ENCODE data around the gene RPS16. TPM values are rescaled to one million over a fixed set of nuclear protein-coding genes. Genes with fewer than 3 reads are reported as not detected.
"Not testable (repeated sequence)": the region's sequence is repeated elsewhere in the genome, so short reads cannot be mapped to it uniquely, and the experiment has no call there.

Gene RPS16
- total RNA-seq, 4 donors from 2014 or later: 1,023 to 1,769 (median 1,110) TPM

GRCh38 chr19:39480337-39481228 lies 44.8 kb upstream of the RPS16 start, which contains the start of gene TIMM50:
Gene TIMM50, plus strand, starts transcription at chr19:39480838. Its CDS starts 16 bp downstream, at chr19:39480854.
- peak; percentile 98 for ATAC-seq
- 0% methylated on average over 2 to 9 of the region's 62 CpGs for WGBS, 2 donors (ENCODE audit: low coverage in 1 of 2)

GRCh38 chr19:39479916-39480315 lies 44.2 kb upstream of the RPS16 start:
- ATAC-seq: no peak
- 38 to 39% methylated on average over 8 to 10 of the region's 10 CpGs for WGBS, 2 donors (ENCODE audit: low coverage in 1 of 2)
- H3K9me3 ChIP-seq: no peaks in the 10 kb centered on the region
- peak overlapping the region; percentile 48 to 87 (median 82) for H3K27ac ChIP-seq
- TF ChIP-seq POLR2A (IDR thresholded peaks at IDR 0.05) (no peak), CTCF (IDR thresholded peaks at IDR 0.05) (no peak), EP300 (IDR thresholded peaks at IDR 0.05) (no peak), POLR2AphosphoS5 (IDR thresholded peaks at IDR 0.05) (no peak)
- H3K27me3 ChIP-seq: no peaks in the 10 kb centered on the region
- peaks cover 0 to 45% of the 10 kb centered on the region in 2 donors for H3K36me3 ChIP-seq
- H3K4me1 ChIP-seq: peaks cover 0 to 26% (median 8%) of the 10 kb centered on the region in 3 donors
- H3K4me3 ChIP-seq: peak overlapping the region; percentile 65 to 76

More at GRCh38 chr19:39480337-39481228, 44.8 kb upstream of the RPS16 start, which contains the start of gene TIMM50:
- no peaks in the 10 kb centered on the region for H3K9me3 ChIP-seq
- H3K36me3 ChIP-seq: peaks cover 0 to 45% of the 10 kb centered on the region in 2 donors
- H3K27ac ChIP-seq: peak within 1 kb of the TSS; percentile 48 to 87 (median 82)
- H3K4me3 ChIP-seq: peak within 1 kb of the TSS; percentile 65 to 76
- H3K27me3 ChIP-seq: no peaks in the 10 kb centered on the region
- H3K4me1 ChIP-seq: peaks cover 0 to 26% (median 8%) of the 10 kb centered on the region in 3 donors
- TF ChIP-seq EP300 (IDR thresholded peaks at IDR 0.05) (no peak), POLR2A (IDR thresholded peaks at IDR 0.05) (peak in 1 of 2 donors; percentile 43), CTCF (IDR thresholded peaks at IDR 0.05) (peak in 1 of 4 experiments; percentile 28), POLR2AphosphoS5 (IDR thresholded peaks at IDR 0.05) (peak; percentile 88)

GRCh38 chr19:39479319-39479801 lies 43.6 kb upstream of the RPS16 start:
- peaks cover 0 to 45% of the 10 kb centered on the region in 2 donors for H3K36me3 ChIP-seq
- H3K27ac ChIP-seq: peak overlapping the region in 1 of 4 donors; percentile 87

GRCh38 chr19:39475748-39476147 lies 40.0 kb upstream of the RPS16 start:
- ATAC-seq: no peak
- TF ChIP-seq EP300 (IDR thresholded peaks at IDR 0.05) (no peak), POLR2AphosphoS5 (IDR thresholded peaks at IDR 0.05) (no peak), POLR2A (IDR thresholded peaks at IDR 0.05) (no peak), CTCF (IDR thresholded peaks at IDR 0.05) (no peak)
- H3K27me3 ChIP-seq: no peaks in the 10 kb centered on the region
- H3K36me3 ChIP-seq: peaks cover 0 to 63% of the 10 kb centered on the region in 2 donors
- H3K9me3 ChIP-seq: no peaks in the 10 kb centered on the region
- H3K27ac ChIP-seq: no peak overlapping the region
- no peak overlapping the region for H3K4me3 ChIP-seq
- H3K4me1 ChIP-seq: peaks cover 0 to 8% (median 0%) of the 10 kb centered on the region in 3 donors
- 75 to 80% methylated on average over 2 of the region's 2 CpGs for WGBS, 2 donors (ENCODE audit: low coverage in 1 of 2)

More at GRCh38 chr19:39479319-39479801, 43.6 kb upstream of the RPS16 start:
- H3K9me3 ChIP-seq, ATAC-seq, H3K27me3 ChIP-seq, H3K4me3 ChIP-seq: not testable (repeated sequence)
- H3K4me1 ChIP-seq: peaks cover 0 to 26% (median 8%) of the 10 kb centered on the region in 3 donors
- 20 to 74% methylated on average over 1 to 10 of the region's 11 CpGs for WGBS, 2 donors (ENCODE audit: low coverage in 1 of 2)

GRCh38 chr19:39474139-39474620 lies 38.4 kb upstream of the RPS16 start:
- Histone ChIP-seq H3K36me3 (peaks cover 0 to 79% of the 10 kb centered on the region in 2 donors), H3K27me3 (no peaks in the 10 kb centered on the region), H3K9me3 (no peaks in the 10 kb centered on the region), H3K27ac (peak overlapping the region in 1 of 4 donors; percentile 8), H3K4me1 (no peaks in the 10 kb centered on the region), H3K4me3 (no peak overlapping the region)
- peak in 3 of 4 experiments; percentile 54 to 84 (median 63) for TF ChIP-seq CTCF (IDR thresholded peaks at IDR 0.05)
- no peak for TF ChIP-seq POLR2AphosphoS5 (IDR thresholded peaks at IDR 0.05)
- 20 to 22% methylated on average over 1 to 4 of the region's 9 CpGs for WGBS, 2 donors (ENCODE audit: low coverage in 1 of 2)
- peak; percentile 67 for ATAC-seq
